Islet precursor cell (in vitro differentiated cells): Measurements from ENCODE around the gene ANXA7.

Experiments used
- DNase-seq: peaks from one replicate; pipeline ENCODE4 v3.0.0-alpha.2; 2018

ANXA7 gene

GRCh38 chr10:73413528-73414229, at the start of gene ANXA7:
Gene ANXA7, minus strand, starts transcription at chr10:73414058. Its CDS starts 13,202 bp downstream, at chr10:73400856.
- DNase-seq, result peak; percentile 96

DNA sequence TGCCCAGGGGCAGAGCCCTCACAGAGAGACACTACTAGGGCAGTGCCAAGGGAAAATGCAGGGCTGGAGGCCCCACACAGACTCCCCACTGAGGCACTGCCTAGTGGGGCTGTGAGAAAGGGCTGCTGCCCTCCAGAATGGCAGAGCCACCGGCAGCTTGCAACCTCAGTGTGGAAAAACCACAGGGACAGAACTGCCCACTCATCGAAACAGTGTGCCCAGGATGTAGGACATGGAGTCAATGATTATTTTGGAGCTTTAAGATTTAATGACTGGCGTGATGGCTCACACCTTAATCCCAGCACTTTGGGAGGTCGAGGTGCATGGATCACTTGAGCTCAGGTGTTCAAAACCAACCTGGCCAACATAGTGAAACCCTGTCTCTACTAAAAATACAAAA, 47.0 kb upstream of the ANXA7 start:
- DNase-seq, result no peak

DNA sequence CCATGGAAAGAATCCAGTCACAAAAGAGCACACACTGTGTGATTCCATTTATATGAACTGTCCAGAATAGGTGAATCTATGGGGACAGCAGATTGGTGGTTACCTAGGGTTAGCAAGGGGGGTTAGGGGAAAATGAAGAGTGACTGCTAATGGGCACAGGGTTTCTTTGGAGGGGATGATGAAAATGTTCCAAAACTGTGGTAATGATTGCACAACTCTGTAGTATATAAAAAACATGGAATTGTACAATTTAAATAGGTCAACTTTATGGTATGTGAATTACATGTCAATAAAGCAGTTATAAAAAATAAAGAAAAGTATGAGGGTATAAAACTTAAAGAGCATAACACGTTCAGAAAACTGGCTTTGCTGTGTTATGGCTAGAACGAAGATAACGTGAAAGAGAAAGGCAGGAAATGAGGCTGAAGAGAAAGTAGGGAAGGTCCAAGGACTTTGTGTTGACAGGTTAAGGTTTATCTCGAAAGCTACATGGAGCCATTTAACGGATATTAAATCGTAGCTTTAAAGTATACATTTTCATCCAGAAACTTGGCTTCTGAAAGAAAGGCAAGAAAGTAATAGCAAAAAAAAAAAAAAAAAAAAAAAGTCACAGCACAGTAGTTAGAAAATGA, 45.9 kb upstream of the ANXA7 start:
- DNase-seq, result no peak

GRCh38 chr10:73456187-73456890, 42.5 kb upstream of the ANXA7 start:
- no peak for DNase-seq

DNA sequence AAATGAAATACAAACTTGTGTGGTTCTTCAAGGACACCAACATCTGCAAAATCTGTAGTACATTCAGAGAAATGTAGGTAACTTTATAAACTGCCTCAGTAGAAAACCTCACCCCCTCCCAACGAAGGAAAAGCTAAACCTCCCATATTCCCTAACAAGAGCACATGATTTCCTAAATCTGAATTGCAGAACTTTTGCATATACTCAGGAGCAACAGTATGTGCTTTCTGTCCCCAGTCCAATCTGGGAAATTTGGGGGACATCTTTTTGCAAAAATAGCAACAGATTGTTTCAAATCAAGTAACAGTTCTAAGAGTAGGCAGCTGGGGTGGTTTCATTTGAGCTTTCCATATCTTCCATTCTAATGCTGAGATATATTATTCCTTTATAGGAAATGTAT, 35.3 kb upstream of the ANXA7 start:
- DNase-seq, result no peak

DNA sequence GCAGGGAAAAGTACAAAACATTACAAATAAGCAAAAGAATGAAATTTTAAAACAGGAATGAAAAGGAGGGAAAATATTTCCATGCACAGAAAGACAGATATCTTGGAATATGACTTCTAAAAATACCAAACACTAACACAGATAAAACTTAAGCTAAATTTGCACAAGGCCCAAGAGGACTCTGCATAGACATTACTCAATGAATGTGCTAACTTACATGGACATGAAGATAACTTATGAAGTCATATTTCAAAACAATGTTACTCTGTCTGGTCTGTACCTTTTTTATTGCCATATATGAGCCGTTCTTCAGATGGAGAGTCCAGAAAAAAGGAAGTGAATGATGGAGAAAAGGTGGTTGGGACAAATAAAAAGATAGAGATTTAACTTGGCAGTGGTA, 34.5 kb upstream of the ANXA7 start:
- no peak for DNase-seq

- DNase-seq, result no peak
Measured at GRCh38 chr10:73446926-73447325, 33.1 kb upstream of the ANXA7 start.

- DNase-seq, result no peak
Measured at GRCh38 chr10:73444457-73444856, 30.6 kb upstream of the ANXA7 start.

- no peak for DNase-seq
Measured at GRCh38 chr10:73439605-73440312, 25.9 kb upstream of the ANXA7 start.

- no peak for DNase-seq
Measured at GRCh38 chr10:73439055-73439454, 25.2 kb upstream of the ANXA7 start.

DNA sequence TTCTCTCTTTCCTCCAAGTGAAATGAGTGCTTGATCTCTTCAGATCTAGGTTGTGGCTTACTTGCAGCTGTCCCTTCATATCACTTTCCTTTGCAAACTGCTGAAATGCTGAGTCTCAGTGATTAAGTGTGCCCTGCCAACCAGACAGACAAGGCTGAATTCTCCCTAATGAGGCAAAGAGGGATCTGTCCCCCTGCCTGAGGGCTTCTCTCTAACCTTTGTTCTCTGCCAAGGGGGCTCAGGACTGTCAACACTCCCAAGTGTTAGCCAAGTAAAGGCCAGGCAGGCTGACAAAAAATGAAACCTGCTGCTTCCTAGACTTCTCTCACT, 19.6 kb upstream of the ANXA7 start, which contains the start of gene MSS51:
Gene MSS51, minus strand, starts transcription at position 24 of the 330 bp plus-strand sequence. CDS start 5,277 bp downstream, outside the sequence.
- peak; percentile 79 for DNase-seq

DNA sequence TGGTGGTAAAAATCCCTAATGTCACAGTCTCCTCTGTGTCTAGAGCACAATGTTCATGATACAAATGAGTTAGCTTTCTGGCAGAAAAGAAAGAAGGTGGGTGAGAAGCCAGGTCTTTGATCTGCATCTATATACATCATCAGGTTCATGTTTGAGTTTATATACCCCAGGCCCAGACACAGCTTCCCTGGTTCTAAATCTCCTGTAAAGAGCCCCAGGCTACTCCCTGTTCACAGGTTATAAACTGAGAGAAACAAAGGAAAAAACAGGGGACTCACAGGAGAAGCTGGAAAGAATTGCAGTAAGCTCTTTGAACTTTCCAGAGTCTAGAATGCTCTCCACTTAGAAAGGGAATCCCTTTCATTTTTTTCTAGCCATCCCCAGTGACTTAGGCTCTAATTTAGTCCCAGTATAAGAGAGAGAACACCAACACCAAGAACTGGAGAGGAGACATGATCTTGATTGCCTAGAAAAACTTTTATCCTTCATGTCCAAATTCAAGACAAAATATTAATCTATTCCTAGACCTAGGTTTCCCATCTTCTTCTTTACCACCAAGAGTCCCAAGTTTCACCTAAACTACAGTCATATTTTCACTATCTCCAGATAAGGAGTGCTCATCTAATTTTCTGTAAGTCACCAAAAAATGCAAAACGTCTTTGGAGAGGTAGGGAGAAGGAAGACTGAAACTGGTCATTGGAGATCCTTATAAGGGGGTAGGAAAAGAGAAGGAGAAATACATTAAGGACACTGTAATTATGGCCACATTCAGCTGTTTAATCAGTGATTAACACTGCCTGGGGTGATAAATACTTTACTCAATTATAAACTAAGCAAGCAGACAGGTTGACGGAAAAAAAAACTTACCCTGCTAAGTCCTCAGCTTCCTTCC, 19.0 kb upstream of the ANXA7 start:
- DNase-seq, result peak; percentile 68

GRCh38 chr10:73426318-73426717, 12.5 kb upstream of the ANXA7 start:
- no peak for DNase-seq

DNA sequence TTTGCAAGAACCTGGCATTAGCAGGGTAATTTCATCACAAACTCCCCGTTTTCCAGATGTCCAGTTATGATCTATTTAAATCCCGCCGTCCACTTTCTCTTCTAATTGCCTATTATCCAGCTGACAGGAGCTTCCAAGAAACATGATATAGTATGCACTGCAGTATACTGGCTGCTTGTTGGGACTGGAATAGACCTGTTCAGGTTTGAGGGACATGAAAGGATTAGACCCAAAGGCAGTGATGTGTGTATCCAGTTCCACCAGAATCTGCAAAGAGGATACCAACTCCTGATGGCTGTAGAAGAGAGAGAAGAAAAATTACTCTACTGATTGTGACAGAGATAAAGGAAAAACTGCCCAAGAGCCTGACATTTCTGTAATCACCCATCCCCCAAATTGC, 10.6 kb upstream of the ANXA7 start:
- no peak for DNase-seq

DNA sequence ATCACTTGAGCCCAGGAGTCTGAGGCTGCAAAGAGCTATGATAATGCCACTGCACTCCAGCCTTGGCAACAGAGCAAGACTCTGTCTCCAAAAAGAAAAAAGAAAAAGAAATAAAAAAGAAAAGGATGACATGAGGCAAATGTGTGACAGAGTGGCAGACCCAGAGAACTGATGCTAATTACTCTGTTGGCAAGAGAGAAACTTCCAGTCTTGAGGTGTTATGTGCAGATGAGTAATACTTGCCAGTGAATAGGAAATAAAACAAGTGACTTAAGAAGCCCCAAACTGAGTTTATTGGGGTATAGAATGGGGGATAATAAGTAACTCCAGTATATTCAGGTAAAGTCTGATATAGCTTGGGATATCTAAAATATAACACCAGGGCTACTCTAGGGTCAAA, 9.5 kb upstream of the ANXA7 start:
- no peak for DNase-seq

- no peak for DNase-seq
Measured at GRCh38 chr10:73416571-73416970, 2.7 kb upstream of the ANXA7 start.

DNA sequence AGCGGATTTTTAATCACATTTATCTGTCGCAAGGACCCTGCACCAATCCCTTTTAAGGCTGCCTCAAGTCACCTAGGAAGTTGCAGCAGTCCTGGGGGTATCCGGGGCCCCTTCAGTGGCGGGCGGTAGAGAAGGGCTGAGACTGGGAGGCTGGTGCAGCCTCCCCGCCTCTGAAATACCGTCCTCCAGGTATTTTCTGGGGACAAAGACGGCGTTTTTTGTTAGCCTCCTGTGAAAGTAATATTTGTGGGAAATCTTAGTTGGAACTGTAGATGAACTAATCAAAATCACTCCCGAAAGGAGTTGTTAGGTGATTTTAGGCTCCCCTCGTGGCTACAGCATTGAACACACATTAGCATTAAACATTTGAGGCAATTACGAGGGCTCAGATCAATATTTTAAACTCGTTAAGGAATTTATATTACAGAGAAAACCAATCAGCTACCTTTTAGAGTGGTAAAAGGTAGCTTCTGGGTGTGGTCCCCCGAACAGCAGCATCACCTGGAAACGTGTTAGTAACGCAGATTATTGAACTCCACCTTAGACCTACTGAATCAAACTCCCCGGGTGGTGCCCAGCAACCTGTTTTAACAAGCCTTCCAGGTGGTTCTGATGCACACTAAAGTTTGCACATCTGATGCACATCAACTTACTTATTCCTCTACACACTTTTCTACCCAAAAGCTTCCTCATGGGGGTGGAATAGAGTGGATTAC, 530 bp upstream of the ANXA7 start:
- no peak for DNase-seq

DNA sequence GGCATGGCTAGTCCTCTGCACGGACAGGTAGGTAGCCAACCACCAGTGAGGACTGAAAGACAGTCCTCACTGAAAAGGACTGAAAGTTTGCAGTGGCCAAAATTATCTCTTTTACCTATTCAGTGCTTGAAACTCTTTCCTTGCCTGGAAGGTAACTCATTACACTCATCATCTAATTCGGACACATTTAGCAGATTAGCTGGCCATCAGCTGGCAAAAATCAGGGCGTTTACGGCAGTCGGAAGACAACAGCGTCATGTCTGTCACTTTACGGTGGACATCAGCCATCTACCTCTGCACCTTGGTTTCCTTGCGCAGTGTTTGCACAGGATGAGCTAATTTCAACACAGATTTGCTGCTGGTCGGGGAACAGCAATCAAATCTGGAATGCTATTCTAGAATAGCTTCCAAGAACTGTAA, 740 bp downstream of the ANXA7 start:
- DNase-seq, result peak; percentile 69

GRCh38 chr10:73410897-73411296, 3.0 kb downstream of the ANXA7 start:
- no peak for DNase-seq

DNA sequence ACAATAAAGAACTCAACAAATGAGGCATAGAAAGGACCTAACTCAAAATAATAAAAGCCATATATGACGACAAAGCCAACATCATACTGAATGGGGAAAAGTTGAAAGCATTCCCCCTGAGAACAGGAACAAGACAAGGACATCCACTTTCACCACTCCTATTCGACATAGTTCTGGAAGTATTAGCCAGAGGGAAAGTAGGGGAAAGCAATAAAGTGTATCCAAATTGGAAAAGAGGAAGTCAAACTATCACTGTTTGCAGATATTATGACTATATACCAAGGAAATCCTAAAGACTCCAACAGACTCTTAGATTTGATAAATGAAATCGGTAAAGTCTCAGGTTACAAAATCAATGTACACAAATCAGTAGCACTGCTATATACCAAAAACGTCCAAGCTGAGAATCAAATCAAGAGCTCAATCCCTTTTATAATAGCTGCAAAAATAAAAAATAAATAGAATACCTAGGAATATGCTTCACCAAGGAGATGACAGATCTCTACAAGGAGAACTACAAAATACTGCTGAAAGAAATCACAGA, 4.8 kb downstream of the ANXA7 start:
- no peak for DNase-seq

DNA sequence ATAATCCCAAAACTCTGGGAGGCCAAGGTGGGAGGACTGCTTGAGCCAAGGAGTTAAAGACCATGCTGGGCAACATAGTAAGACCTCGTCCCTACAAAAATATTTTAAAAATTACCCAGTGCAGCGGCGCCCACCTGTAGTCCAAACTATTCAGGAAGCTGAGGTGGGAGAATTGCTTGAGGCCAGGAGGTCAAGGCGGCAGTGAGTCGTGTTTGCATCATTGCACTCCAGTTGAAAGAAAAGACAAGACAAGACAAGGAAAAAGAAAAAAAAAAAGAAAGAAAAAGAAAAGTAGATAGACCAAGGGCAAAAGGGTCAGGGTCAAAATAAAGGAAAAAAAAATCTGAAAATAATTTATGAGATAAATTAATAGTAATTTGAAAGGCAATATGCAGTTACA, 5.8 kb downstream of the ANXA7 start:
- no peak for DNase-seq
